Occipital lobe (tissue), 2 donors: ENCODE results near the gene FANCD2OS. TPM values are rescaled to one million over a fixed set of nuclear protein-coding genes. Genes with fewer than 3 reads are reported as not detected.
"Not testable (repeated sequence)": the region's sequence is repeated elsewhere in the genome, so short reads cannot be mapped to it uniquely, and the experiment has no call there.

Source experiments
- DNase-seq: peaks from one replicate; lab custom pipeline; 2025; lab: John Stamatoyannopoulos, UW
- total RNA-seq: library from RNA; depleted of rRNA; stranded (reverse); fragments of >200 nt; gene quantifications from one replicate; pipeline ENCODE4 v1.2.3, GENCODE V29; 2014

Gene FANCD2OS
- total RNA-seq, 1 donor from 2014 or later, result not detected

GRCh38 chr3:10093678-10094077 lies 14.4 kb downstream of the FANCD2OS start:
- DNase-seq, result no peak

GRCh38 chr3:10091387-10091786 lies 16.7 kb downstream of the FANCD2OS start:
- not testable (repeated sequence) for DNase-seq

DNA sequence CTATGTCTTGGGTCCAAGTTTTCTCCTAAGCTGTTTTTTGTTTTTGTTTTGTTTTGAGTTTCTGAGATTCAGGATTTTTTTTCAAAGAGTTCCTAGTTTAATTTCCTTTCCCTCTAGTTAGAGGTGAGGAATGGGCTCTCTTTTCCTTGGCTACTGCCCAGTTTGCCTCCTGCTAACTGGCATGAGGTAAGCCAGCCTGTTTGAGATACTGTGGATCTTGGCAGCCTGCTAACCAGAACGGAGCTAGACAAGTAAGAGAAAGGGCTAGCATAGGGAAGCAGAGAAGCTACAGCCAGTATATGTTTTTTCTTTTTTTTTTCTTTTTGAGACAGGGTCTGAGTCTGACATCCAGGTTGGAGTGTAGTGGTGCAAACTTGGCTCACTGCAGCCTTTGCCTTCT lies 17.3 kb downstream of the FANCD2OS start:
- DNase-seq, result not testable (repeated sequence)

DNA sequence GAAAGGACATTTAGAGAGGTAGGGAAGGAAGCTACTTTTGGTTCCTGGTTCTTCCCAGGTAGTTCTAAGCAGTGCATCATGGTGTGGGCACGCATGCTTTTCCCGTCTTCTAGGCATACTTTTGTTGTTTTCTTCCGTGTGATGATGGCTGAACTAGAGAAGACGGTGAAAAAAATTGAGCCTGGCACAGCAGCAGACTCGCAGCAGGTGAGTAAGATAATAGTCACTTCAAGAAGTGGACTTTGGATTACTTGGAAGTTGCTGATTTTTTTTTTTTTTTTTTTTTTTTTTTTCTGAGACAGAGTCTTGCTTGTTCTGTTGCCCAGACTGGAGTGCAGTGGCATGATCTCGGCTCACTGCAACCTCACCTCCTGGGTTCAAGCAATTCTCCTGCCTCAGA lies 17.9 kb downstream of the FANCD2OS start:
- no peak for DNase-seq

GRCh38 chr3:10088256-10088655 lies 19.8 kb downstream of the FANCD2OS start:
- no peak for DNase-seq

DNA sequence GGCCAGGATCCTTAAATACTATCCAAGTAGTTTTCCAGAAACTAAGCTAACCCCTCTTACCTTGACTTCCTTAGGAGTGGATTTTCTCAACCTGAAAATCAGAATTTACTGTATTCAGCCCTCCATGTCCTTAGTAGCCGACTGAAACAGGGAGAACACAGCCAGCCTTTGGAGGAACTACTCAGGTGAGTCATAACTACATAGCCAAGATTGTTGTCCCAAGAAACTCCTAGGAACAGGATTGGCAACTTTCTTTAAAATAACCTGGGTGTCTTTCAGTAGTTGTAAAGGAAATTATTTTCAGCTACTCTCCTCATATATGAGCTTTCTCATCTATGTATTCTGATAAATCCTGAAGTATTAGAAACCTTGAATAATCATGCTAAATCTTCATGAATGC lies 22.3 kb downstream of the FANCD2OS start:
- no peak for DNase-seq

DNA sequence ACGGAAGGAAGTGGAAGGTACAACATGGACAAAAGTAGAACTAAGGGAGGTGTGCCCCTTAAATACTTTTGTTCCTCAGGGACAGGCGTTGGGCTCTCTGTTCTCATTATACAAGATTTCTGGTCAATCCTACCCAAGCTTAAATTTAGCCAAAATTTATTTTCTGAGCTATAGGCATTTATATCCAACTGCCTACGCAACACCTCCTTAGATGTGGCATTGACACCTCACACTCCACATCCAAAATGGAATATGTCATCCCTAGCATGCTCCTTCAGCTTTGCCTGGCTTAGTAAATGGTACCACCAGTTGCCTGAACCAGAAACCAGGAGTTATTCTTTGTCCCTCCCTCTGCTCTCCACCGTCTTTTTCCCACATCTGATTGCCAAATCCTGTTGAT lies 26.2 kb downstream of the FANCD2OS start:
- DNase-seq, result no peak

- DNase-seq, result no peak
Observed at GRCh38 chr3:10074666-10075065, 33.4 kb downstream of the FANCD2OS start.

DNA sequence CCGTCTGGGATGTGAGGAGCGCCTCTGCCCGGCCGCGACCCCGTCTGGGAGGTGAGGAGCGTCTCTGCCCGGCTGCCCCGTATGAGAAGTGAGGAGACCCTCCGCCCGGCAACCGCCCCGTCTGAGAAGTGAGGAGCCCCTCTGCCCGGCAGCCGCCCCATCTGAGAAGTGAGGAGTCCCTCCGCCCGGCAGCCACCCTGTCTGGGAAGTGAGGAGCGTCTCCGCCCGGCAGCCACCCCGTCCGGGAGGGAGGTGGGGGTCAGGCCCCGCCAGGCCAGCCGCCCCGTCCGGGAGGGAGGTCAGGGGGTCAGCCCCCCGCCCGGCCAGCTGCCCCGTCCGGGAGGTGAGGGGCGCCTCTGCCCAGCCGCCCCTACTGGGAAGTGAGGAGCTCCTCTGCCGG lies 38.0 kb downstream of the FANCD2OS start:
- not testable (repeated sequence) for DNase-seq

DNA sequence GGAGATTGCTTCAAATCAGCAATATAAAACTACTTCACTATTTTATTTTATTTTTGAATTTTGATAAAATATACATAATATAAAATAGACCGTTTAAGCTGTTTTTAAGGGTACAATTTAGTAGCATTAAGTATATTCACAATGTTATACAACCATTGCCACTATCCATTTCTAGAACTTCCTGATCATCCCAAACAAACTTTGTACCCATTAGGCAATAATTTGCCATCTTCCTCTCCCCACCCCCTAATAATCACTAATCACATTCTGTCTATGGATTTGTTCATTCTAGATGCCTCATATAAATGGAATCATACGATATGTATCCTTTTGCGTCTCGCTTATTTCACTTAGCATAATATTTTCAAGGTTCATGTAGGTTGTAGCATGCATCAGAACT lies 53.0 kb downstream of the FANCD2OS start:
- DNase-seq, result no peak

Other genes with a start within 250 kb of the FANCD2OS start
- gene CIDEC, start 228.0 kb downstream of the FANCD2OS start, total RNA-seq, result not detected
- 17.8 TPM for gene JAGN1, start 217.6 kb downstream of the FANCD2OS start, total RNA-seq
- not detected for gene IL17RE, start 205.4 kb downstream of the FANCD2OS start, total RNA-seq
- 4.5 TPM for gene IL17RC, start 191.2 kb downstream of the FANCD2OS start, total RNA-seq
- gene CRELD1, start 174.4 kb downstream of the FANCD2OS start, total RNA-seq, result 17.5 TPM
- gene PRRT3, start 155.8 kb downstream of the FANCD2OS start, total RNA-seq, result 4.1 TPM
- gene EMC3, start 121.4 kb downstream of the FANCD2OS start, total RNA-seq, result 31.4 TPM
- 5.6 TPM for gene FANCD2, start 81.8 kb downstream of the FANCD2OS start, total RNA-seq
- gene BRK1, start 7.4 kb upstream of the FANCD2OS start, total RNA-seq, result 99.2 TPM
- 112 TPM for gene VHL, start 33.5 kb upstream of the FANCD2OS start, total RNA-seq
- gene IRAK2, start 56.7 kb upstream of the FANCD2OS start, total RNA-seq, result 3.7 TPM
- 21.1 TPM for gene TATDN2, start 140.2 kb upstream of the FANCD2OS start, total RNA-seq
- gene GHRL, start 184.7 kb upstream of the FANCD2OS start, total RNA-seq, result not detected
- 56.3 TPM for gene SEC13, start 212.9 kb upstream of the FANCD2OS start, total RNA-seq